GM19043 (cell line): ENCODE data around the gene OR5P2.
"Not testable (repeated sequence)": the region's sequence is repeated elsewhere in the genome, so short reads cannot be mapped to it uniquely, and the experiment has no call there.

Experiments
- ATAC-seq: cut with Tn5 transposase; IDR thresholded peaks from one replicate; pipeline ENCODE4 v1.9.1; 2021; ENCODE audit warnings: low read depth; ENCODE audit not compliant: unreplicated experiment

Gene OR5P2, protein sequence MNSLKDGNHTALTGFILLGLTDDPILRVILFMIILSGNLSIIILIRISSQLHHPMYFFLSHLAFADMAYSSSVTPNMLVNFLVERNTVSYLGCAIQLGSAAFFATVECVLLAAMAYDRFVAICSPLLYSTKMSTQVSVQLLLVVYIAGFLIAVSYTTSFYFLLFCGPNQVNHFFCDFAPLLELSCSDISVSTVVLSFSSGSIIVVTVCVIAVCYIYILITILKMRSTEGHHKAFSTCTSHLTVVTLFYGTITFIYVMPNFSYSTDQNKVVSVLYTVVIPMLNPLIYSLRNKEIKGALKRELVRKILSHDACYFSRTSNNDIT

DNA sequence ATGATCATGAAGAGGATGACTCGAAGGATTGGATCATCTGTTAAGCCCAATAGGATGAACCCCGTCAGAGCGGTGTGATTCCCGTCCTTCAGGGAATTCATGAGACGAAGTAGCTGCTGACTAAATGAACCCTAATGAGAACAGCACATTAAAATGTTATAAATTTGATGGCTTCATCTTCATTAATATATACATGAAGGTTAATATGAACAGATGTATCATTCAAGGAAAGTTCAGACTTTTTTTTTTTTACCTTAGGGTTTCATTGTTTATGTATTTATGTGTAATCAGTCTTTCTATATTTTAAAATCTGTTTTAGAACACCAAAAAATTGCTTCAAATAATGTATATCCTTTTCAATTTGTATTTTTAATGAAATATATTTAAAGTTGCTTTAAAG is at the start of gene OR5P2:
OR5P2 (minus strand) TSS at position 101 of the 400 bp plus-strand sequence; CDS start at position 101, 0 bp downstream.
- ATAC-seq, result no peak

- no peak for ATAC-seq
Measured at GRCh38 chr11:7846003-7846402, 49.3 kb upstream of the OR5P2 start.

- no peak for ATAC-seq
Measured at GRCh38 chr11:7844986-7845385, 48.2 kb upstream of the OR5P2 start.

DNA sequence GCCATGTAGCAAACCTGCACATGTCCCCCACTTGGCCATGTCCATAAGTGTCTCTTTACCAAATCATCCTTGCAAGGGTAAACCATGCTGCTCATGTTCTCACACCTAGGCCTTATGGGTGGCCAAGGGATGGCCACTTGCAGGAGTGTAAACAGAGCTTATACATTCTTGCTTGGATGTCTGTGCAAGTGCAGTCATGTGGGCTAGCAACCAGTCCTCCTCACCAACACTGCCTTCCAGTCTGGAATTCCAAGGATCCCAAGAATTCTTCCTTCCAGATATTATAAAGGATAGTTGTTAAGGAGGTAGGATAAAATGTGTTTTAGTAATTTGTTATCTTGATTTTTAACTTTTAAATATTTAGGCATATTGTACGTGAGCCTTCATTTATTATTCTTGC is 47.8 kb upstream of the OR5P2 start:
- ATAC-seq, result no peak

DNA sequence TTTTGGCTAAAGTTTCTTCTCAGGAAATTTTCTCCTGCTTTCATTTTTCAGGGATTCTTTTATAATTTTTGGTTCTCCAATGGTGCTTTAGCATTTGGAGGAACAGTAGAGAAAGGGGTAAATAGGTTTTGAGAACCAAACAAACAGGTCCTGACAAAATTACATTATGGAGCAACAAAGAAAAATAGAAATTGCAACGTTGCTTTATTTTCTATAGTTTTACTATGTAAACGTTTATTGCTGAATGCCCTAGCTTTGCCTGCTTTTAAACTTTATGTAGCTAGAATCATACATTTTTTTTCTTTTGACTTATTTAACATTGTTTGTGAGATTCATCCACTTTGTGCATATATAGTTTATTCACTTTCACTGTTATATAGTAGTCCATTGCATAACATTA is 43.8 kb upstream of the OR5P2 start:
- ATAC-seq, result no peak

DNA sequence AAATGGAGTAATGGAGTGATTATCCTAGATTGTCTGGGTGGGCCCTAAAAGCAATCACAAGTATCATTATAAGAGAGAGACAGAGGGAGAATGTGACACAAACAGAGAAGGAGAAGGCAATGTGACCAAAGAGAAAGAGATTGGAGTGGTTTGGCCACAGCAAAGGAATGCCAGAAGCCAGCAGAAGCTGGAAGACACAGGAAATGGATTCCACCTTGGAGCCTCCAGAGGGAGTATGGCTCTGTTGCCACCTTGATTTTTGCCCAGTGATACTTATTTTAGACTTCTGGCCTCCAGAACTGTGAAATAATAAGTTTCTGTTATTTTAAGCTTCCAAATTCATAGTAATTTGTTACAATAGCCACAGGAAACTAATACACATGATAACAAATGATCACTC is 36.8 kb upstream of the OR5P2 start:
- no peak for ATAC-seq

DNA sequence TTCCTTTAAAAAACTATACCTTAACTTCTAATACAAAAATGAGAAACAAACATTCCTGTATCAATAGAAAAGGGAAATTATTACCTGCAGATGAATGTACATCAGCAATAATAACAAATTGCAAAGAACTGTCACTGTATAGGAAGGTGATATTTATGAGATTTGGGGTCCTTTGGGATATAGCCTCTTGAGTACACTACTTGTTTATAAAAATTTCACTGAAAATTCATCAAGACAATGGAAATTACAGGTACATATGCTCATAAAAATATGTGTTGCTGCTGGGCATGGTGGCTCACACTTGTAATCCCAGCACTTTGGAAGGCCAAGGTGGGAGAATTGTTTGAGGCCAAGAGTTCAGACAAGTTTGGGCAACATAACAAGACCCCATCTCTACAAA is 34.0 kb upstream of the OR5P2 start, which contains the start of gene OR5P3:
OR5P3 (minus strand) TSS at position 101 of the 400 bp plus-strand sequence.
- no peak for ATAC-seq

GRCh38 chr11:7826324-7826723 is 29.6 kb upstream of the OR5P2 start:
- no peak for ATAC-seq

DNA sequence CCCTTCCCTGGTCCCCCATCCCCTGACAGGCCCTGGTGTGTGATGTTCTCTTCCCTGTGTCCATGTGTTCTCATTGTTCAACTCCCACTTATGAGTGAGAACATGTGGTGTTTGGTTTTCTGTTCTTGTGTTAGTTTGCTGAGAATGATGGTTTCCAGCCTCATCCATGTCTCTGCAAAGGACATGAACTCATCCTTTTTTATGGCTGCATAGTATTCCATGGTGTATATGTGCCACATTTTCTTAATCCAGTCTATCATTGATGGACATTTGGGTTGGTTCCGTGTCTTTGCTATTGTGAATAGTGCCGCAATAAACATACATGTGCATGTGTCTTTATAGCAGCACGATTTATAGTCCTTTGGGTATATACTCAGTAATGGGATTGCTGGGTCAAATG is 23.7 kb upstream of the OR5P2 start:
- not testable (repeated sequence) for ATAC-seq

GRCh38 chr11:7814897-7815296 is 18.2 kb upstream of the OR5P2 start:
- ATAC-seq, result not testable (repeated sequence)

DNA sequence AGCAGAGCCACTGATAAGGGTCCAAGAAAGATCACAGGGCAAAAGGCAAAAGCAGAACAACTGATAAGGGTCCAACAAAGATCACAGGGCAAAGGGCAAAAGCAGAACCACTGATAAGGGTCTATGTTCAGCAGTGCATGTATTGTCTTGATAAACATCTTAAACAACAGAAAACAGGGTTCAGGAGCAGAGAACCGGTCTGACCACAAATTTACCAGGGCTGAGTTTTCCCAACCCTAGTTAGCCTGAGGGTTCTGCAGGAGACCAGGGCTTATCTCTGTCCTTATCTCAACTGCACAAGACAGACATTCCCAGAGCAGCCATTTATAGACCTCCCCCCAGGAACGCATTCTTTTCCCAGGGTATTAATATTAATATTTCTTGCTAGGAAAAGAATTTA is 13.6 kb upstream of the OR5P2 start:
- not testable (repeated sequence) for ATAC-seq

GRCh38 chr11:7793233-7793632 is 3.5 kb downstream of the OR5P2 start:
- no peak for ATAC-seq

GRCh38 chr11:7787239-7787638 is 9.5 kb downstream of the OR5P2 start:
- peak; percentile 100 for ATAC-seq

DNA sequence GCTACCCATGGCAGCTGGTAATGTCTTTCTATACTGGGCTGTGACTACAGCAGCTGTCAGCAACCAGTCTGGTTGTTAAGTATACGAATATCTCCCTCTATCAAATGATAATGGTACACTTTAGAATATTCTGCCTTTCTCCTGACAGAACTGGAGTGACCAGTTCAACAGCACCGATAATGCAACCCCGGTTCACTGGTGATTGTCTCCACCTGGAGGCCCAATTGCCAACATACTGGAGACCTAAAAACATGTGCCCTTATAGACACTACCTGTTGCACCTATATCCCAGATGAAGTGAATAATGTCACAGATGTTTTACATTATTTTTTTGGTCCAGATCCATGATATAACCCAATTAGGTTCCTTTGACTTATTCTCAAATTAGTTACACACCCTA is 21.1 kb downstream of the OR5P2 start:
- no peak for ATAC-seq

DNA sequence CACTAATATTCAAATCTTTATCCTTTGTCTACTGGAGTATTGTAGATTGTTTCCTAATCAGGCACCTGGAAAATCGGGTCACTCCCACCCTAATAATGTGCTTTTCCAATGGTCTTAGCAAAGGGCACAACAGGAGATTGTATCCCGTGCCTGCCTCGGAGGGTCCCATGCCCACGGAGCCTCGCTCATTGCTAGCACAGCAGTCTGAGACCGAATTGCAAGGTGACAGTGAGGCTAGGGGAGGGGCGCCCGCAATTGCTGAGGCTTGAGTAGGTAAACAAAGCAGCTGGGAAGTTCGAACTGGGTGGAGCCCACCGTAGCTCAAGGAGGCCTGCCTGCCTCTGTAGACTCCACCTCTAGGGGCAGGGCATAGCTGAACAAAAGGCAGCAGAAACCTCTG is 32.4 kb downstream of the OR5P2 start:
- ATAC-seq, result not testable (repeated sequence)

DNA sequence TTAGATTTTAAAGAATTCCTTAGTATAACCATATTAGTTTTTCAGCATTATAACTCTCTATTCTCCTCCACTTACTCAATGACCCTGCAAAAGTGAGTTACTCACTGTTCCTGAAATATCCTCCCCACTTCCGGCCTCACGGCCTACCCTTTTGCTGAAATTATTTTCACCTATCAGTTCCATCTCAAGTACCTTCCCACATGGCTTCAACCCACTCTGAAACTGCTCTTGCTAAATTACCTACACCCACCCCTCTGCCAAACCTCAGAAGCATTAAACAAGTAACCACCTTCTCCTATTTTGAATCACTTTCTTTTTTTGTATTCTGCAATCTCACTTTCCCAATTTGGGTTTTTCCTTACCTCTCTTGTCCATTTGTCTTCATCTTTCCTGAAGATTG is 37.7 kb downstream of the OR5P2 start:
- no peak for ATAC-seq

- ATAC-seq, result no peak
Measured at GRCh38 chr11:7749456-7749855, 47.3 kb downstream of the OR5P2 start.
